ENCODE measurements around the gene ACVR1. TPM values are rescaled to one million over a fixed set of nuclear protein-coding genes. Genes with fewer than 3 reads are reported as not detected.

ACVR1 gene
- total RNA-seq (2022) (26.4 and 41.4 TPM in 2 replicates), Bru-seq, nascent RNA (percentile 77 among the genes with signal in this experiment), BruChase-seq, experiment 1, labeled RNA remaining after a 6-hour chase (percentile 71 among the genes with signal in this experiment), BruChase-seq, experiment 2, labeled RNA remaining after a 2-hour chase (percentile 70 among the genes with signal in this experiment)
- long read RNA-seq, transcript ACVR1-207 (11 exons, 2,861 nt): major isoform, 46 of 67 reads
- long read RNA-seq, partial matches to known transcripts: 4 of 67 reads
- long read RNA-seq, other reads (novel, unspliced or antisense): 17 of 67 reads

DNA sequence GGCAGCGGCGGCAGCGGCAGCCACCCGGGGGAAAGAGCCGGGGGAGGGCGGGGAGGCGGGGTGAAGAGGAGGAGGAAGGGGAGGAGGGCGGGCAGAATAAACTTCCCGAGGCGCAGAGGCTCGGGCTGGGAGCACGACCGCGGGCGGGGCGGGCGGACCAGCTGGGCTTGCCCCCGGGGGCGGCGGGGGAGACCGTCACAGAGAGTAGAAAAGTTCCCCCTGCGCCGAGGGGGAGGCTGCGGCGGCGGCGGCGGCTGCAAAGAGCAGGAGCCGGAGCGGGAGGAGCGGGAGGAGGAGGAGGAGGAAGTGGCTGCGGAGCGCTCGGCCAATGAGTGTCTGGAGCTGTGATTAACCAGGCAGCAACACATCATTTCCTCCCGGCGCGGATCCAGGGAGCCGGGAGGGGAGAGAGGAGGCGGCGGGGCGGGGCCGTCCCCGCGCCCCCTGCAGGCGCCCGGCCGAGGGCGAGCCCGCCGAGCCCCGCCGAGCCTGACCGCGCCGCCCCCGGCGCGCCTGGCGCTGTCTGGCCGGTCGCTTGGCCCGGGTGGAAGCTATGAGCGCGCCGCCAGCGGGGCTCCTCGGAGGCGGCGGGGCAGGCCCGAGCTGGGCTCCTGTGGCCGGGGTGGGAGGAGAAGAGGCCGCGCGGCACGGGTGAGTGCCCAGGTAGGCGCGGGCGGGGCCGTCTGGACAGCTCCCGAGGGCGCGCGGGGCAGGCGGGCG is at the start of gene ACVR1:
ACVR1 (minus strand) TSS at position 265 of the 720 bp plus-strand sequence. CDS start 76,837 bp downstream, outside the sequence.
- peak; percentile 99 for DNase-seq (ENCODE audit: unreplicated experiment)
- Mint-ChIP-seq H3K27ac (ENCODE audit: low read depth, unreplicated experiment) (peak within 1 kb of the TSS; percentile 32), H3K36me3 (ENCODE audit: insufficient read depth, unreplicated experiment) (no peaks in the 10 kb centered on the region), H3K4me3 (ENCODE audit: unreplicated experiment) (peak within 1 kb of the TSS; percentile 83), H3K9me3 (ENCODE audit: unreplicated experiment) (no peaks in the 10 kb centered on the region), H3K4me1 (ENCODE audit: insufficient read depth, unreplicated experiment) (peaks cover 11% of the 10 kb centered on the region), H3K27me3 (ENCODE audit: insufficient read depth, unreplicated experiment) (no peaks in the 10 kb centered on the region)
- intact Hi-C loops (cut with micrococcal nuclease): loop anchor here (2.0 to 5.0 kb wide), 2 partner anchors 99 to 136 kb away; no protein-coding TSS in a partner anchor
- TF ChIP-seq, protein P1, sequence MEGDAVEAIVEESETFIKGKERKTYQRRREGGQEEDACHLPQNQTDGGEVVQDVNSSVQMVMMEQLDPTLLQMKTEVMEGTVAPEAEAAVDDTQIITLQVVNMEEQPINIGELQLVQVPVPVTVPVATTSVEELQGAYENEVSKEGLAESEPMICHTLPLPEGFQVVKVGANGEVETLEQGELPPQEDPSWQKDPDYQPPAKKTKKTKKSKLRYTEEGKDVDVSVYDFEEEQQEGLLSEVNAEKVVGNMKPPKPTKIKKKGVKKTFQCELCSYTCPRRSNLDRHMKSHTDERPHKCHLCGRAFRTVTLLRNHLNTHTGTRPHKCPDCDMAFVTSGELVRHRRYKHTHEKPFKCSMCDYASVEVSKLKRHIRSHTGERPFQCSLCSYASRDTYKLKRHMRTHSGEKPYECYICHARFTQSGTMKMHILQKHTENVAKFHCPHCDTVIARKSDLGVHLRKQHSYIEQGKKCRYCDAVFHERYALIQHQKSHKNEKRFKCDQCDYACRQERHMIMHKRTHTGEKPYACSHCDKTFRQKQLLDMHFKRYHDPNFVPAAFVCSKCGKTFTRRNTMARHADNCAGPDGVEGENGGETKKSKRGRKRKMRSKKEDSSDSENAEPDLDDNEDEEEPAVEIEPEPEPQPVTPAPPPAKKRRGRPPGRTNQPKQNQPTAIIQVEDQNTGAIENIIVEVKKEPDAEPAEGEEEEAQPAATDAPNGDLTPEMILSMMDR (IDR thresholded peaks at IDR 0.05; ENCODE audit: unreplicated experiment): peak; percentile 24
- ChIA-PET POLR2A (interaction anchor here (0.7 to 6.3 kb wide), 24 partner anchors 9 to 224 kb away, joined by 3 to 88 read pairs (median 4); no protein-coding TSS in a partner anchor), CTCF (interaction anchor here (0.6 to 2.3 kb wide), 16 partner anchors 14 to 1951 kb away, joined by 3 to 16 read pairs (median 4); no protein-coding TSS in a partner anchor)
- no TSS peak for BruUV-seq (replicated peaks)

DNA sequence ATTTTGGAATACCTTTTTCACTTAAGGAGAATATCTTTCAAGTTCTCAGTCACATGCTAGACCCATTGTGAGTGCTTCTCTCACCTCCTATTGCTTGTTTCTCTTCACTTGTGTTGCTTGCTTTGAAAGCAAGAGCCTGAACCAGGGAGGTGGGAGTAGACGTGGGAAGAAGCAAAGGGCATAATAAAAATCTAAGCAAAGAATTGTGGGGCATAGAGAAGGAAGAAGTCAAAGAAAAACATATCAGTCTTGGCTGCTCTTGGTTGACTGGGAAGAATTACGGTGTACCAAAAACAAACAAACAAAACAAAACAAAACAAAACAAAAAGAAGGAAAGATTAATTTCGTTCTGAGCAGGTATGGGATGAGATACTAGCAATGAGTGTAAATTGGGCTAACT is 48.9 kb upstream of the ACVR1 start:
- Mint-ChIP-seq H3K4me3 (ENCODE audit: unreplicated experiment) (no peak overlapping the region), H3K9me3 (ENCODE audit: unreplicated experiment) (no peaks in the 10 kb centered on the region), H3K27ac (ENCODE audit: low read depth, unreplicated experiment) (no peak overlapping the region), H3K27me3 (ENCODE audit: insufficient read depth, unreplicated experiment) (no peaks in the 10 kb centered on the region), H3K36me3 (ENCODE audit: insufficient read depth, unreplicated experiment) (no peaks in the 10 kb centered on the region), H3K4me1 (ENCODE audit: insufficient read depth, unreplicated experiment) (no peaks in the 10 kb centered on the region)
- no peak for DNase-seq (ENCODE audit: unreplicated experiment)
- TF ChIP-seq, protein P1 (IDR thresholded peaks at IDR 0.05; ENCODE audit: unreplicated experiment): no peak
- BruUV-seq (replicated peaks): no TSS peak
- intact Hi-C loops (cut with micrococcal nuclease): no loop called here
- CTCF ChIA-PET: no interaction called here
- POLR2A ChIA-PET: no interaction called here

DNA sequence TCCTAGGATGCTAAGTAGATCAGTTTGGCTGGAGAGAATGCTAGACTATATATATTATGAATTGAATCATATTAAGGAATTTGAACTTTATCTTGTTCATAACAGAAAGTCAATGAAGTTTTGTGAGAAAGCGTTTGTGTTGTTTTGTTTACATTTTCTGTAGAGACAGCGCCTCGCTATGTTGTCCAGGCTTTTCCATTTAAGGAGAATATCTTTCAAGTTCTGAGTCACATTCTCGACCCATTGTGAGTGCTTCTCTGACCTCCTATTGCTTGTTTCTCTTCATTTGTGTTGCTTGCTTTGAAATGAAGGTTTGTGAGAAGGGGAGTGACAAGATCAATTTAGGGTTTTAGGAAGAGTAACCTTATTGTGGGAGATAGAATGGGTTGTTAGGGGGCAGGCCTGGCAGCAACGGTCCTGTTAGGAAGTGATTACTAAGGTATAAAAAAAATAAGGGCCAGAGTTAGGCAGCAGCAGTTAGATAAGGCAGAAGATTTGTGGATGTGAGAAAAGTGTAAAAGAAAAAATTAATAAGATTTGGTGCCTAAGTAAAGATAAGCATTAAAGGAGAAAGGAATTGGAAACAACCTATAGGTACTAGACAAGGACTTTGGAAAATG is 47.6 kb upstream of the ACVR1 start:
- POLR2A ChIA-PET: no interaction called here
- BruUV-seq (replicated peaks): no TSS peak
- Mint-ChIP-seq H3K27me3 (ENCODE audit: insufficient read depth, unreplicated experiment) (no peaks in the 10 kb centered on the region), H3K9me3 (ENCODE audit: unreplicated experiment) (no peaks in the 10 kb centered on the region), H3K4me1 (ENCODE audit: insufficient read depth, unreplicated experiment) (no peaks in the 10 kb centered on the region), H3K27ac (ENCODE audit: low read depth, unreplicated experiment) (no peak overlapping the region), H3K4me3 (ENCODE audit: unreplicated experiment) (no peak overlapping the region), H3K36me3 (ENCODE audit: insufficient read depth, unreplicated experiment) (no peaks in the 10 kb centered on the region)
- intact Hi-C loops (cut with micrococcal nuclease): no loop called here
- CTCF ChIA-PET: no interaction called here
- TF ChIP-seq, protein P1 (IDR thresholded peaks at IDR 0.05; ENCODE audit: unreplicated experiment): no peak
- no peak for DNase-seq (ENCODE audit: unreplicated experiment)

DNA sequence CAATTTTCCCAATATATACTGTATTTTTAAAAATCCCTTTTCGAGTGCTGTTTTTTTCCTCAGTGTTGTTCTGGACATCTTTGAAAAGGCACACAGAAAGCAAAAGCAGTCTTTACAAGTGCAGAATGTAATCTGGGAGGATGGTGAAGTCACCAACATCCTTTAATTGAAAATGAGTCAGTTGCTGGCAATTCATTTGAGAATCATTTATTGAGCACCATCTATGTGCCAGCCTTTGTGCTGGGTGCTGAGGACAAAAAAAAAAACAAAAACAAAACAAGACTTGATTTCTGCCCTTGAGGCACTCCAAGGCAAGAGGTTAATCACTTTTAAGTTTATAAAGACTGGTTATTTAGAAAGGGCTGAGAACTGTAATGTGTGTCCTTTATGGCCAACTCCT is 46.7 kb upstream of the ACVR1 start:
- Mint-ChIP-seq H3K27ac (ENCODE audit: low read depth, unreplicated experiment) (no peak overlapping the region), H3K4me3 (ENCODE audit: unreplicated experiment) (no peak overlapping the region), H3K4me1 (ENCODE audit: insufficient read depth, unreplicated experiment) (no peaks in the 10 kb centered on the region), H3K36me3 (ENCODE audit: insufficient read depth, unreplicated experiment) (no peaks in the 10 kb centered on the region), H3K27me3 (ENCODE audit: insufficient read depth, unreplicated experiment) (no peaks in the 10 kb centered on the region), H3K9me3 (ENCODE audit: unreplicated experiment) (no peaks in the 10 kb centered on the region)
- intact Hi-C loops (cut with micrococcal nuclease): no loop called here
- TF ChIP-seq, protein P1 (IDR thresholded peaks at IDR 0.05; ENCODE audit: unreplicated experiment): no peak
- no peak for DNase-seq (ENCODE audit: unreplicated experiment)
- CTCF ChIA-PET: no interaction called here
- POLR2A ChIA-PET: no interaction called here
- BruUV-seq (replicated peaks): no TSS peak

All from MCF 10A (cell line).